HCT116 (cell line): Measurements from ENCODE around the gene MZT2A. TPM values are rescaled to one million over a fixed set of nuclear protein-coding genes. Genes with fewer than 3 reads are reported as not detected.
"Not testable (repeated sequence)": the region's sequence is repeated elsewhere in the genome, so short reads cannot be mapped to it uniquely, and the experiment has no call there.

Experiments used
- ATAC-seq: fragments of 200-7000 bp; cut with Tn5 transposase; 2 replicates; pipeline ENCODE4 v1.9.1; 2020; ENCODE audit warnings: mild to moderate bottlenecking, moderate library complexity
- BruUV-seq: library from RNA; stranded (reverse); fragments of 400-500 nt; replicated peaks from 2 replicates; lab custom pipeline; 2021; lab: Mats Ljungman, UMichigan
- CTCF ChIA-PET: fragments of 300-600 bp; sonication (Branson Sonifier 250); formaldehyde crosslinking; loops from one replicate; lab custom pipeline; 2021; ENCODE audit warnings: antibody characterized with exemption; lab: Charles Lee
- POLR2A ChIA-PET: fragments of 300-600, 350-600 bp; sonication (Branson Sonifier 250); formaldehyde crosslinking; loops from one replicate; lab custom pipeline; 2021; ENCODE audit warnings: antibody characterized with exemption; lab: Charles Lee
- RAD21 ChIA-PET, 2 experiments: fragments of 300-600 bp; sonication (Branson Sonifier 250); formaldehyde crosslinking; loops; one replicate each; lab custom pipeline; 2023; ENCODE audit warnings: low total read pairs in 2 of 2; ENCODE audit not compliant: uncharacterized antibody in 2 of 2, unreplicated experiment in 2 of 2, low non-redundant PET in 1 of 2; lab: Charles Lee
- DNase-seq: peaks from one replicate; pipeline ENCODE4 v3.0.0-alpha.2; 2010; ENCODE audit warnings: low read depth, low spot score
- H2AFZ ChIP-seq: fragments of 200-600 bp; shearing (Covaris generic), sonication (generic); 2 replicates; pipeline ENCODE4 v1.6.1; 2017; ENCODE audit warnings: low read depth, mixed run types, mixed read lengths, antibody characterized with exemption, low read length; ENCODE audit not compliant: poor library complexity, severe bottlenecking
- H3K27ac ChIP-seq: 2 replicates; pipeline ENCODE4 v1.5.1; 2012; ENCODE audit warnings: low read depth, low read length
- H3K27me3 ChIP-seq: fragments of 200-600 bp; sonication (generic); 2 replicates; pipeline ENCODE4 v1.6.1; 2016; ENCODE audit warnings: mixed run types, low read length, mixed read lengths; ENCODE audit not compliant: insufficient read depth
- H3K36me3 ChIP-seq, 2 experiments: fragments of 200-500 bp in 1 of 2; fragments of 200-600 bp in 1 of 2; sonication (Bioruptor generic) in 1 of 2; sonication (generic) in 1 of 2; 2 replicates each; pipeline versions ENCODE4 v1.5.1 to v1.6.1; 2014 to 2016; ENCODE audit warnings: low read length in 2 of 2, inconsistent platforms in 1 of 2, mixed read lengths in 1 of 2, mixed run types in 1 of 2; ENCODE audit not compliant: insufficient read depth in 2 of 2, control insufficient read depth in 1 of 2
- H3K4me1 ChIP-seq, 2 experiments: fragments of 200-600 bp in 1 of 2; sonication (generic) in 1 of 2; 2 replicates each; pipeline versions ENCODE4 v1.5.1 to v1.6.1; 2012 to 2017; ENCODE audit warnings: low read length in 2 of 2, inconsistent platforms in 1 of 2, mild to moderate bottlenecking in 1 of 2, mixed read lengths in 1 of 2, mixed run types in 1 of 2, moderate library complexity in 1 of 2; ENCODE audit not compliant: insufficient read depth in 2 of 2, control insufficient read depth in 1 of 2
- H3K4me2 ChIP-seq: fragments of 200-600 bp; sonication (generic); 2 replicates; pipeline ENCODE4 v1.6.1; 2017; ENCODE audit warnings: mixed run types, low read length, mixed read lengths
- H3K4me3 ChIP-seq, 2 experiments: fragments of 200-600 bp in 1 of 2; sonication (generic) in 1 of 2; replicated peaks in 1 of 2; 2 replicates each; pipeline ENCODE4 v1.5.1; 2011 to 2016; ENCODE audit warnings: low read length in 2 of 2, control low read depth in 1 of 2, low read depth in 1 of 2, mild to moderate bottlenecking in 1 of 2, mixed read lengths in 1 of 2, mixed run types in 1 of 2
- H3K79me2 ChIP-seq: fragments of 200-600 bp; sonication (generic); 2 replicates; pipeline ENCODE4 v1.6.1; 2017; ENCODE audit warnings: mild to moderate bottlenecking, mixed run types, low read length, moderate library complexity, mixed read lengths; ENCODE audit not compliant: insufficient read depth
- H3K9ac ChIP-seq: fragments of 200-600 bp; sonication (generic); 2 replicates; pipeline ENCODE4 v1.6.1; 2016; ENCODE audit warnings: low read length, mixed read lengths
- H3K9me2 ChIP-seq: fragments of 200-600 bp; sonication (generic), shearing (Covaris generic); 2 replicates; pipeline ENCODE4 v1.6.1; 2017; ENCODE audit warnings: mixed run types, mild to moderate bottlenecking, moderate library complexity; ENCODE audit not compliant: insufficient read depth
- H3K9me3 ChIP-seq, 2 experiments: fragments of 200-500 bp in 1 of 2; fragments of 200-600 bp in 1 of 2; sonication (Bioruptor generic) in 1 of 2; sonication (generic) in 1 of 2; 2 replicates each; pipeline ENCODE4 v1.6.1; 2014 to 2017; ENCODE audit warnings: low read length in 2 of 2, mixed read lengths in 2 of 2, inconsistent platforms in 1 of 2, low read depth in 1 of 2, mild to moderate bottlenecking in 1 of 2, mixed run types in 1 of 2, moderate library complexity in 1 of 2; ENCODE audit not compliant: control insufficient read depth in 1 of 2, insufficient read depth in 1 of 2
- H4K20me1 ChIP-seq: fragments of 200-600 bp; sonication (generic), shearing (Covaris generic); 2 replicates; pipeline ENCODE4 v1.6.1; 2017; ENCODE audit warnings: mixed run types, mild to moderate bottlenecking, moderate library complexity; ENCODE audit not compliant: insufficient read depth
- CEBPB ChIP-seq: IDR thresholded peaks from 2 replicates; pipeline ENCODE4 v1.6.1; 2012; ENCODE audit warnings: low read depth
- SRF ChIP-seq: IDR thresholded peaks from 2 replicates; pipeline ENCODE4 v1.6.1; 2012; ENCODE audit warnings: low read depth
- intact Hi-C: fragments of 100-400 bp; cut with micrococcal nuclease; formaldehyde crosslinking; loops from 2 replicates; pipeline ENCODE4 v1.10.0; 2022
- total RNA-seq: library from RNA; stranded (reverse); gene quantifications from one replicate; pipeline ENCODE4 v1.2.1, GENCODE V29; 2021; ENCODE audit not compliant: unreplicated experiment

Gene MZT2A
- total RNA-seq, 1 experiment from 2014 or later: 203 TPM

DNA sequence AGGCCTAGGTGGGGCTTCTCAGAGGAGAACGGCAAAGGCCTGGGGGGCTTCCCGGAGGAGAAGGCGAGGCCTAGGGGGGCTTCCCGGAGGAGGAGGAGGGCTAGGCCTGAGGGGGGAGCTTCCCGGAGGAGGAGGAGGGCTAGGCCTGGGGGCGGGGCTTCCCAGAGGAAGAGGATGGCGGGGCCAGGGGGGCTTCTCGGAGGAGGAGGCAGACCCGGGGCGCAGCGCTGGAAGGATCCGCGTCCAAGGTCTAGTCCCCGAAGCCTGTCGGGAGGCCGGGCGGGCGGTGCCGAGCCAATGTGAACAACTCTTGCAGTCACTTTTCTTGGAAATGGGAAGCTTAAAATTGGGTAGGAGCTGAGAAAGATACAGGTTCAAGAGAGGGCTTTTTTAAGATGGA is 46.3 kb downstream of the MZT2A start (continued):
- TF ChIP-seq CEBPB: no peak
- TF ChIP-seq SRF: no peak

DNA sequence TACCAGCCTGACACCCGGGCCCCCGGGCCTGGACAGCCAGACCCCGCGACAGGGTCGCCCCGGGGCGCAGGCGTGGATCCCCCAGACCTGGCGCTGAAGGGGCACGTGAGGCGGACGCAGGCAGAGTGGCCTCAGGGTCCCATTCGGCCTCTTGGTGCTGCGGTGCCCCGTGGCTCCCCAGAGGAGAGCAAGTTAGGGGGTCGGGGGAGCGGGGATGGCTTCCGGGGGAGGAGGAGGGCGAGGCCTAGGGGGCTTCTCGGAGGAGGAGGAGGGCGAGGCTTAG is 46.7 kb downstream of the MZT2A start:
- H3K9me3 ChIP-seq, H2AFZ ChIP-seq, H3K27ac ChIP-seq, ATAC-seq, H3K4me1 ChIP-seq, intact Hi-C loops, H3K27me3 ChIP-seq, H3K4me3 ChIP-seq, H4K20me1 ChIP-seq, CTCF ChIA-PET, BruUV-seq, POLR2A ChIA-PET, H3K9me2 ChIP-seq, RAD21 ChIA-PET, H3K4me2 ChIP-seq, H3K9ac ChIP-seq, H3K36me3 ChIP-seq, DNase-seq, H3K79me2 ChIP-seq: not testable (repeated sequence)

DNA sequence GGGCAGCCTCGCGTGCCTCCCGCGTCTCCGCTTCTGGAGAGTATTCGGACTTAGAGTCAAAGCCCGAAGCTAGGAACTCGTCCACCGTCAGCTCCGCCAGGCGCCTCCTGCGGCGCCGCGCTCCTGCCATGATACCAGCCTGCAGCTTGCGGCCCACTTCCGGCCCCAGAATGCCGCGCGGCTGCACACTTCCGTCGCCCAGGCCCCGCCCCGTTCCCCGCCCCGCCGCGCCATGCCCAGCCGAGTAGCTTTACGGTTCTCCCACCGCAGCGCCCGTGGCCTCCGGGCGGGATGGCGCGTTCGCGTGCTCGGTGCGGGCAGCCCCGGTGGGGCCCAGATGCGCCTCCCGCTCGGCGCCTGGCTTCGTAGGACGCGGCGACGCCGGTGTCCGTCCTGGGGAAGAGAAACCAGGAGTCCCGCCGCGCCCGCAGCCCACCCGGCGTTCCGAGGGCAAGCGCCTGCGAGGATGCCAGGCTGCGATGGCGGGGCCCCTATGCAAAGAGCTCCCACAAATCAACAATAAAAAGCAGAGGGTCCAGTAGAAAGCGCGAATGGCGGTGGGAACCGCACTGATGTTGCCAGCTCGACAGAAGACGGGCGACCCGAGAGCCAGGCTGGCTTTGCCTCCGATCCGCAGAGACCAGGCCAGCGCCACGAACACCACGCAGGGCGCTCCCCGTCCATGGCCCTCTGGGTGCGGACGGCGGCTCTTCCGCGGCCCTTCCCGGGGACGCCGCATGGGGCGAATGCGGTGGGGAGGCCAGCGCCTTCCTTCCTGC is 47.3 kb downstream of the MZT2A start:
- H3K36me3 ChIP-seq, H3K9me2 ChIP-seq, H3K27ac ChIP-seq, intact Hi-C loops, H3K79me2 ChIP-seq, H3K27me3 ChIP-seq, H2AFZ ChIP-seq, H3K4me1 ChIP-seq, H3K9me3 ChIP-seq, ATAC-seq, H3K9ac ChIP-seq, DNase-seq, RAD21 ChIA-PET, H3K4me3 ChIP-seq, BruUV-seq, H4K20me1 ChIP-seq, POLR2A ChIA-PET, H3K4me2 ChIP-seq: not testable (repeated sequence)
- CTCF ChIA-PET: interaction anchor here (0.9 kb wide), 1 partner anchor 48 kb away, joined by 3 read pairs; no protein-coding TSS in a partner anchor

DNA sequence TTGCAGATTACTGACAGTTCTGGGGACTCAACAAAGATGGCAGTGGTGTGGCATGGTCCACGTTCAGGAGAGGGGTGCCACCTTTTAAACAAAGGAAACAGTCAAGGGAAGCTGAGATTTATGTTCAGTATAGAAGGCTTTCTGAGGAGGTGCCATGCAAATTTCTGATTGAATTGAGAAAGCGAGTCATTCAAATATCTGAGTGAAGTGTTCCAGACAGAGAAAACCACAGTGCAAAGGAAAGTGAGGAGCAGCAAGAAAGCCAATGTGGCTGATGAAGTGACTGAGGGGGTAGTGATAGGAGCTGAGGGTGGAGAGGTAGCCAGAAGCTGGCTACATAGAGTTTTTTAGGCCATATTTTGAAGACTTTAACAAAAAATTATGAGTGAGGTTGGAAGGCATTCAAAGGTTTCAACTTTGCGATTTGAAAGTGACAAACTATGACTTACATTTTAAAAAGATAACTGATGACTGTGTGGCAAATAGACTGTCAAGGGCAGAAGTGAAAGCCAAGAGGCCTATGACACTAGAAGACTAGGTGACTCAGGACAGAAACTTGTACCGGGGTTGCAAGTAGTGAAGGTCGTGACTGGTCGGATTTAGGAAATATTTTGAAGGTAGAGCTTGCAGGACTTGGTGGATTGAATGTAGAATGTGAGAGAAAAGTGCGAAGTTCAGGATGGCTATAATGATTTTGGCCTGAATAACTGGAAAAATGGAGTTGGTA is 51.3 kb downstream of the MZT2A start:
- H3K9me2 ChIP-seq, H3K9me3 ChIP-seq, H3K27ac ChIP-seq, H2AFZ ChIP-seq, H3K4me3 ChIP-seq, BruUV-seq, RAD21 ChIA-PET, H3K79me2 ChIP-seq, POLR2A ChIA-PET, CTCF ChIA-PET, H4K20me1 ChIP-seq, H3K27me3 ChIP-seq, DNase-seq, H3K9ac ChIP-seq, ATAC-seq, H3K4me1 ChIP-seq, H3K4me2 ChIP-seq, intact Hi-C loops, H3K36me3 ChIP-seq: not testable (repeated sequence)
